Measurements from ENCODE around the gene ING4.

ING4 gene

GRCh38 chr12:6605421-6606330 is 57.2 kb downstream of the ING4 start:
- no peak for DNase-seq

GRCh38 chr12:6604259-6605029 is 58.5 kb downstream of the ING4 start:
- no peak for DNase-seq

GRCh38 chr12:6603095-6603567 is 59.8 kb downstream of the ING4 start:
- DNase-seq, result no peak

- no peak for DNase-seq
Measured at GRCh38 chr12:6602526-6602925, 60.4 kb downstream of the ING4 start.
